SK-N-SH treated with all-trans-retinoic acid at 6 μM for 48 hours (cell line): ENCODE measurements around the gene RAB3IL1.

Experiments
- ATAC-seq: fragments of 200-7000 bp; cut with Tn5 transposase; 3 replicates; pipeline ENCODE4 v1.9.1; 2020; ENCODE audit warnings: mild to moderate bottlenecking, moderate library complexity
- ARNTL ChIP-seq: fragments of 450-650 bp; formaldehyde crosslinking; IDR thresholded peaks from 2 replicates; pipeline ENCODE4 v1.5.0; 2020; ENCODE audit warnings: low read depth, mild to moderate bottlenecking, moderate library complexity, borderline replicate concordance
- BACH2 ChIP-seq: fragments of 250-450 bp; sonication (Bioruptor Pico); IDR thresholded peaks from 2 replicates; pipeline ENCODE4 v1.9.0; 2021; ENCODE audit warnings: mild to moderate bottlenecking, borderline replicate concordance
- CSDC2 ChIP-seq: fragments of 250-450 bp; sonication (Bioruptor Pico); IDR thresholded peaks from 2 replicates; pipeline ENCODE4 v1.5.0; 2020; ENCODE audit warnings: mild to moderate bottlenecking, moderate library complexity
- ESRRG ChIP-seq: fragments of 250-450 bp; sonication (Bioruptor Pico); IDR thresholded peaks from 2 replicates; pipeline ENCODE4 v1.6.1; 2021; ENCODE audit warnings: mild to moderate bottlenecking
- GLIS3 ChIP-seq: fragments of 250-450 bp; sonication (Bioruptor Pico); IDR thresholded peaks from 2 replicates; pipeline ENCODE4 v1.5.0; 2020; ENCODE audit warnings: mild to moderate bottlenecking, moderate library complexity
- ISL1 ChIP-seq: fragments of 250-450 bp; sonication (Bioruptor Pico); IDR thresholded peaks from 2 replicates; pipeline ENCODE4 v2.1.2; 2022; ENCODE audit warnings: mild to moderate bottlenecking, moderate library complexity
- OSR1 ChIP-seq: fragments of 250-450 bp; sonication (Bioruptor Pico); IDR thresholded peaks from 2 replicates; pipeline ENCODE4 v1.8.0; 2022; ENCODE audit warnings: moderate library complexity, mild to moderate bottlenecking, inconsistent platforms
- RARB ChIP-seq: fragments of 250-450 bp; sonication (Bioruptor Pico); IDR thresholded peaks from 2 replicates; pipeline ENCODE4 v1.8.0; 2021; ENCODE audit warnings: mild to moderate bottlenecking, moderate library complexity
- SNAI2 ChIP-seq: fragments of 250-450 bp; sonication (Bioruptor Pico); IDR thresholded peaks from 2 replicates; pipeline ENCODE4 v1.5.0; 2020; ENCODE audit warnings: mild to moderate bottlenecking, moderate library complexity
- TCF4 ChIP-seq: fragments of 250-450 bp; sonication (Bioruptor Pico); IDR thresholded peaks from 2 replicates; pipeline ENCODE4 v1.8.0; 2021; ENCODE audit warnings: mild to moderate bottlenecking, moderate library complexity, borderline replicate concordance
- TOX ChIP-seq: fragments of 250-450 bp; sonication (Bioruptor Pico); IDR thresholded peaks from 2 replicates; pipeline ENCODE4 v1.8.0; 2021; ENCODE audit warnings: mild to moderate bottlenecking, moderate library complexity, borderline replicate concordance
- ZC3H10 ChIP-seq: fragments of 250-450 bp; sonication (Bioruptor Pico); IDR thresholded peaks from 2 replicates; pipeline ENCODE4 v1.5.1; 2021; ENCODE audit warnings: mild to moderate bottlenecking, moderate library complexity
- ZFP3 ChIP-seq: fragments of 250-450 bp; sonication (Bioruptor Pico); IDR thresholded peaks from 2 replicates; pipeline ENCODE4 v1.5.0; 2020; ENCODE audit warnings: mild to moderate bottlenecking, moderate library complexity
- ZFP30 ChIP-seq: fragments of 450-650 bp; formaldehyde crosslinking; IDR thresholded peaks from 2 replicates; pipeline ENCODE4 v1.5.0; 2022; ENCODE audit warnings: mild to moderate bottlenecking, moderate library complexity
- ZNF565 ChIP-seq: fragments of 450-650 bp; formaldehyde crosslinking; conservative IDR thresholded peaks from 2 replicates; pipeline ENCODE4 v1.5.0; 2020; ENCODE audit warnings: low read depth, mild to moderate bottlenecking, moderate library complexity
- ZNF70 ChIP-seq: fragments of 450-650 bp; formaldehyde crosslinking; IDR thresholded peaks from 2 replicates; pipeline ENCODE4 v1.5.0; 2020; ENCODE audit warnings: mild to moderate bottlenecking, moderate library complexity
- ZNF8 ChIP-seq: fragments of 450-650 bp; formaldehyde crosslinking; IDR thresholded peaks from 2 replicates; pipeline ENCODE4 v1.5.0; 2020; ENCODE audit warnings: mild to moderate bottlenecking, moderate library complexity
- TF ChIP-seq, protein P1 (sequence below): fragments of 250-450 bp; sonication (Bioruptor Pico); IDR thresholded peaks from 2 replicates; pipeline ENCODE4 v1.8.0; 2021; ENCODE audit warnings: low read depth, mild to moderate bottlenecking, moderate library complexity, borderline replicate concordance
- TF ChIP-seq, protein P2 (sequence below): fragments of 250-450 bp; sonication (Bioruptor Pico); IDR thresholded peaks from 2 replicates; pipeline ENCODE4 v1.5.0; 2020; ENCODE audit warnings: mild to moderate bottlenecking, moderate library complexity
- TF ChIP-seq, protein P3 (sequence below): fragments of 250-450 bp; sonication (Bioruptor Pico); IDR thresholded peaks from 2 replicates; pipeline ENCODE4 v1.8.0; 2020; ENCODE audit warnings: mild to moderate bottlenecking, moderate library complexity, borderline replicate concordance
- TF ChIP-seq, protein P4 (sequence below): fragments of 250-450 bp; sonication (Bioruptor Pico); IDR thresholded peaks from 2 replicates; pipeline ENCODE4 v1.5.1; 2020; ENCODE audit warnings: low read depth, mild to moderate bottlenecking, moderate library complexity

RAB3IL1 gene

DNA sequence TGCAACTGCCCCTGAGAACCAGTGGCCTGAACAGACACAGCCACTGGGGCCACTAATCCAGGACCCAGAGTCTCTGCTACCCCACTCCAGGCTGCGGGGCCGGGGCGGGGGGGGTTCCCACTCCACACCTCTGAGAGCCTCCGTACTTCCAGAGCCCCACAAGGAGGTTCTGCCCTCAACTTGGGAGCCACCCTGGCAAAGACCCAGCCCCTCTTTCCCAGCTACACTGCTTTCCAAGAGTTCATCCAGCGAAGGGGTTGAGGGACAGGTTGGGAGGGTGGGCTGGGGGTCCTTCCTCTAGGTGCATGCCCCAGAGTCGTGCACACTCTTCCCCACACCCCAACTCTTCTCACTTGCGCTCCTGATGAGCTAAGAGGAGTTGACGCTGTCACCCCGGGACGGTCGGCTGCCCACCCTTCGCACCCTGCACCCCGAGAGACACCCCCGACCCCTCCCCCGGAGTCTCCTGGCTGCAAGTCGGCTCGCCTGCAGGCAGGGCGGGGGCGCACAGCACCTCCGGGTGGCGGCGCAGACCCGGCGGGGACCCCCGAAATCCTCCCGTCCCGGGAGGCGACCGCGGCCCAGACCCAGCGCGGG is 531 bp downstream of the RAB3IL1 start:
- peak; percentile 18 for ATAC-seq
- TF ChIP-seq ZNF70 (CRISPR knock-in tag) (no peak), RARB (CRISPR knock-in tag) (no peak), ARNTL (CRISPR knock-in tag) (no peak), ESRRG (no peak), BACH2 (no peak), TOX (CRISPR knock-in tag) (no peak), CSDC2 (CRISPR knock-in tag) (no peak), ZC3H10 (no peak), SNAI2 (no peak), OSR1 (CRISPR knock-in tag) (no peak), ZFP30 (CRISPR knock-in tag) (no peak), ZNF565 (CRISPR knock-in tag) (no peak)
- TF ChIP-seq, protein P1, sequence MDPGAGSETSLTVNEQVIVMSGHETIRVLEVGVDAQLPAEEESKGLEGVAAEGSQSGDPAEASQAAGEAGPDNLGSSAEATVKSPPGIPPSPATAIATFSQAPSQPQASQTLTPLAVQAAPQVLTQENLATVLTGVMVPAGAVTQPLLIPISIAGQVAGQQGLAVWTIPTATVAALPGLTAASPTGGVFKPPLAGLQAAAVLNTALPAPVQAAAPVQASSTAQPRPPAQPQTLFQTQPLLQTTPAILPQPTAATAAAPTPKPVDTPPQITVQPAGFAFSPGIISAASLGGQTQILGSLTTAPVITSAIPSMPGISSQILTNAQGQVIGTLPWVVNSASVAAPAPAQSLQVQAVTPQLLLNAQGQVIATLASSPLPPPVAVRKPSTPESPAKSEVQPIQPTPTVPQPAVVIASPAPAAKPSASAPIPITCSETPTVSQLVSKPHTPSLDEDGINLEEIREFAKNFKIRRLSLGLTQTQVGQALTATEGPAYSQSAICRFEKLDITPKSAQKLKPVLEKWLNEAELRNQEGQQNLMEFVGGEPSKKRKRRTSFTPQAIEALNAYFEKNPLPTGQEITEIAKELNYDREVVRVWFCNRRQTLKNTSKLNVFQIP (CRISPR knock-in tag): no peak
- TF ChIP-seq, protein P2, sequence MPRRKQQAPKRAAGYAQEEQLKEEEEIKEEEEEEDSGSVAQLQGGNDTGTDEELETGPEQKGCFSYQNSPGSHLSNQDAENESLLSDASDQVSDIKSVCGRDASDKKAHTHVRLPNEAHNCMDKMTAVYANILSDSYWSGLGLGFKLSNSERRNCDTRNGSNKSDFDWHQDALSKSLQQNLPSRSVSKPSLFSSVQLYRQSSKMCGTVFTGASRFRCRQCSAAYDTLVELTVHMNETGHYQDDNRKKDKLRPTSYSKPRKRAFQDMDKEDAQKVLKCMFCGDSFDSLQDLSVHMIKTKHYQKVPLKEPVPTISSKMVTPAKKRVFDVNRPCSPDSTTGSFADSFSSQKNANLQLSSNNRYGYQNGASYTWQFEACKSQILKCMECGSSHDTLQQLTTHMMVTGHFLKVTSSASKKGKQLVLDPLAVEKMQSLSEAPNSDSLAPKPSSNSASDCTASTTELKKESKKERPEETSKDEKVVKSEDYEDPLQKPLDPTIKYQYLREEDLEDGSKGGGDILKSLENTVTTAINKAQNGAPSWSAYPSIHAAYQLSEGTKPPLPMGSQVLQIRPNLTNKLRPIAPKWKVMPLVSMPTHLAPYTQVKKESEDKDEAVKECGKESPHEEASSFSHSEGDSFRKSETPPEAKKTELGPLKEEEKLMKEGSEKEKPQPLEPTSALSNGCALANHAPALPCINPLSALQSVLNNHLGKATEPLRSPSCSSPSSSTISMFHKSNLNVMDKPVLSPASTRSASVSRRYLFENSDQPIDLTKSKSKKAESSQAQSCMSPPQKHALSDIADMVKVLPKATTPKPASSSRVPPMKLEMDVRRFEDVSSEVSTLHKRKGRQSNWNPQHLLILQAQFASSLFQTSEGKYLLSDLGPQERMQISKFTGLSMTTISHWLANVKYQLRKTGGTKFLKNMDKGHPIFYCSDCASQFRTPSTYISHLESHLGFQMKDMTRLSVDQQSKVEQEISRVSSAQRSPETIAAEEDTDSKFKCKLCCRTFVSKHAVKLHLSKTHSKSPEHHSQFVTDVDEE (CRISPR knock-in tag): no peak

DNA sequence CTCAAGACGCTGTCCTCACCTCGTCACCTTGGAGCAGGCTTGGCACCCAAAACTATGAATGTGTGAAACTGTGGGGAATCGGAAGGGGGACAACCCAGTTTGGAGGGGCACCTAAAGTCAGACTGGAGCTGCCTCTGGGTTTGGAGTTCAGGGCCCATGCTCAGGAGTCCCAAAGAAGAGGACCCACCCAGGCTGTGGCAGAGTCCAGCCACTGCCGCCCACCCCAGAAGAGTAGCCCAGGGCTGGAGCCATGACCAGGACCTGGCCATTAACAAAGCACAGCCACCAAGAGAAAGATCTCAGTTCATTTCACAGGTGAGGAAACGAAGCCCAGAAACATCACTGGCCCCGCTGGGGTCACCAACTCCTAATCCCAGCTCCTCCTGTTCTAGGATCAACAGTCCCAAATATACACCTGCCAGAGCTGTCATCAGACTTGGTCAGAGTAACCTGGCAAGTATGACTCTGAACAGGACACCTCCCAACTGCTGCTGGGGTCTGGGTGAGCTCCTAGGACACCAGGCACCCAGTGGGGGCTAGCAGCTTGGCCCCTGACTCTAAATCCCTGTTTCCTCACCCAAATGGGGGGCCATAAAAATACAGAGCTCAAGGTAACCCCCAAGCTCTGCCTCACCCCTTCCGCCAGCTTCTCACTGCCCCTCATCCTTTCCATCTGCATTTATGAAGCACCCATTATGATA is 2.7 kb downstream of the RAB3IL1 start:
- TF ChIP-seq ISL1 (CRISPR knock-in tag) (no peak), TCF4 (no peak), GLIS3 (no peak), SNAI2 (no peak), ARNTL (CRISPR knock-in tag) (no peak)
- TF ChIP-seq, protein P3, sequence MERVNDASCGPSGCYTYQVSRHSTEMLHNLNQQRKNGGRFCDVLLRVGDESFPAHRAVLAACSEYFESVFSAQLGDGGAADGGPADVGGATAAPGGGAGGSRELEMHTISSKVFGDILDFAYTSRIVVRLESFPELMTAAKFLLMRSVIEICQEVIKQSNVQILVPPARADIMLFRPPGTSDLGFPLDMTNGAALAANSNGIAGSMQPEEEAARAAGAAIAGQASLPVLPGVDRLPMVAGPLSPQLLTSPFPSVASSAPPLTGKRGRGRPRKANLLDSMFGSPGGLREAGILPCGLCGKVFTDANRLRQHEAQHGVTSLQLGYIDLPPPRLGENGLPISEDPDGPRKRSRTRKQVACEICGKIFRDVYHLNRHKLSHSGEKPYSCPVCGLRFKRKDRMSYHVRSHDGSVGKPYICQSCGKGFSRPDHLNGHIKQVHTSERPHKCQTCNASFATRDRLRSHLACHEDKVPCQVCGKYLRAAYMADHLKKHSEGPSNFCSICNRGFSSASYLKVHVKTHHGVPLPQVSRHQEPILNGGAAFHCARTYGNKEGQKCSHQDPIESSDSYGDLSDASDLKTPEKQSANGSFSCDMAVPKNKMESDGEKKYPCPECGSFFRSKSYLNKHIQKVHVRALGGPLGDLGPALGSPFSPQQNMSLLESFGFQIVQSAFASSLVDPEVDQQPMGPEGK: no peak
- no peak for ATAC-seq

DNA sequence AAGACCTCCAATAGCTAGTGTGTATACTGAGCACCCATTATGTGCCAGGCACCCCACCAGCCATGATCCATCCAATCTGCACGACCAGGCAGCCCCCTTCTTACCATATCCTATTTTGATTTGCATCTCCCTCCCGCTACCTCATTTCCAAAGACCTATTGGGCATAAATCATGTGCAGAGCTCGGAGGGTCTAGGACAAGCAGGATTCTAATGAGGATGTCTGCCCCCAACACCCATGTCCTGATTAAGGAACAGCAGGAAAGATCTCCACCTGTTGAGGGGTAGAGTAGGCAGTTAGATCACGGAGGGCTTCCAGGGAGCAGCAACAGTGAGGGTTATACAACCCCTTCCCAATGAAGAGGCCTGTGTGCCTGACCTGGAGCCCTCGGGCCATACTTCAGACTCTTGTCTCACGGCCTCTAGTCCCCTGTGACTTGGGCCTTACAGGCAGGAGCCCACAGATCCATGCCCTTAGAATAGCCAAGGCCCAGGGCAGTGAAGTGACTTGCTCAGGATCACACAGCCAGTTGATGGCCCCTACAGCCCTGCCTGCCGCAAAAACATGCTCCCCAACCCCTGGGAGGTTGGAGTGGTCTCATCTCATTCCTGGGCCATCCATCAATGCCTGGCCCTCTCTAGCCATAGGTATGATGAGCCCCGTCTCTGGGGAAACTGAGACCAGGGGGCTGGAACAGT is 3.5 kb downstream of the RAB3IL1 start:
- no peak for TF ChIP-seq ZNF8 (CRISPR knock-in tag)
- ATAC-seq: no peak

DNA sequence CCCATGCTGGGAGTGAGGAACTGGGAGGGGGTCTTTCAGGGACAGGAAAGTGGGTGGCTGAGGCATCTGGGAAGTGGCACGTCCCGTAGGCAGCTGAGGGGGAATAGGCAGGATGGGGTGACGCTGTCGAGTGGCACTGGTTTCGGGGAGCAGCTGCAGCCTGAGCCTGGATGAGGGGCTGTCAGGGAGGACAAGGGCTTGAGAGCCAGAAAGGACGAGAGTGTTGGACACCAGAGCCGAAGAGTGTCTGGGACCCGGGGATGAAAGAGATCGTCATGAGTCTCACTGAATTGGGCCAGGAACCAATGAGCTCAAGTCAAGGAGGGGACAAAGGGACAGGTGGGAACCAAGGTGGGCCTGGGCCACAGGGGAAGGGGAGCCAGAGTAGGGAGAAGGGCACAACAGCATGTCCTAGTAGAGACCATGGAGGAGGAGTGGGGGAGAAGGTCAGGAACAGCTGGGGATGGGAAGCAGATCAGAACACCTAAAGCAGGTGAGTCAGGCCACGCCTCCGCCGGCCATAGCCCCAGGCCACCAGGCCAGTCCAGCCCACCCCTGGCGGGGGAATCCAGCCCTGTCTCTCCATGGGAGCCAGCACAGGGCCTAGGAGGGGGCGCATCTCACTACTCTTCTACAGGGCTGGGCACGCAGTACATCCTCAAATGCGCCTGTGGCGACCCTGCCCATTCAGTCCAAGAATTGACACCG is 4.2 kb downstream of the RAB3IL1 start:
- no peak for ATAC-seq
- TF ChIP-seq BACH2: no peak
- TF ChIP-seq ZFP30 (CRISPR knock-in tag): no peak
- TF ChIP-seq ZFP3: no peak
- TF ChIP-seq RARB (CRISPR knock-in tag): no peak
- TF ChIP-seq, protein P4, sequence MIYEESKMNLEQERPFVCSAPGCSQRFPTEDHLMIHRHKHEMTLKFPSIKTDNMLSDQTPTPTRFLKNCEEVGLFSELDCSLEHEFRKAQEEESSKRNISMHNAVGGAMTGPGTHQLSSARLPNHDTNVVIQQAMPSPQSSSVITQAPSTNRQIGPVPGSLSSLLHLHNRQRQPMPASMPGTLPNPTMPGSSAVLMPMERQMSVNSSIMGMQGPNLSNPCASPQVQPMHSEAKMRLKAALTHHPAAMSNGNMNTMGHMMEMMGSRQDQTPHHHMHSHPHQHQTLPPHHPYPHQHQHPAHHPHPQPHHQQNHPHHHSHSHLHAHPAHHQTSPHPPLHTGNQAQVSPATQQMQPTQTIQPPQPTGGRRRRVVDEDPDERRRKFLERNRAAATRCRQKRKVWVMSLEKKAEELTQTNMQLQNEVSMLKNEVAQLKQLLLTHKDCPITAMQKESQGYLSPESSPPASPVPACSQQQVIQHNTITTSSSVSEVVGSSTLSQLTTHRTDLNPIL (CRISPR knock-in tag): no peak
- TF ChIP-seq ZNF70 (CRISPR knock-in tag): no peak
- TF ChIP-seq ISL1 (CRISPR knock-in tag): no peak
- no peak for TF ChIP-seq ZC3H10
- TF ChIP-seq, protein P1 (CRISPR knock-in tag): no peak
- no peak for TF ChIP-seq ARNTL (CRISPR knock-in tag)
- no peak for TF ChIP-seq GLIS3
- TF ChIP-seq, all 23 proteins: peak for 0
